Gastrocnemius medialis (tissue), 4 donors: ENCODE results near the gene LNX1.

ENCODE experiments used
- CTCF ChIP-seq, 5 experiments: fragments of 450-650 bp in 3 of 5; fragments of 200-600 bp in 2 of 5; sonication (generic) in 2 of 5; IDR thresholded peaks in 4 of 5; conservative IDR thresholded peaks in 1 of 5; 1 replicate in 4 of 5; 2 replicates in 1 of 5; pipeline ENCODE4 v1.5.1; 2016 to 2019; ENCODE audit warnings: antibody characterized with exemption in 5 of 5, mild to moderate bottlenecking in 3 of 5, moderate library complexity in 3 of 5
- POLR2A ChIP-seq, 2 donors: fragments of 450-650 bp; IDR thresholded peaks; one replicate each; pipeline ENCODE4 v1.6.1; 2017; ENCODE audit warnings: antibody characterized with exemption in 2 of 2, mild to moderate bottlenecking in 2 of 2, moderate library complexity in 2 of 2

- TF ChIP-seq CTCF (IDR thresholded peaks at IDR 0.05 in 4 of 5, conservative IDR thresholded peaks at IDR 0.05 in 1 of 5) (no peak), POLR2A (IDR thresholded peaks at IDR 0.05) (no peak)
These were observed 17.0 kb upstream of the LNX1 start for GRCh38 chr4:53608242-53608641.
